GM12873 (cell line): ENCODE data around the gene LGMN.

Source experiments
- TF ChIP-seq, protein P1 (sequence below): IDR thresholded peaks from 2 replicates; pipeline ENCODE4 v1.5.1; 2012; ENCODE audit warnings: low read depth, mild to moderate bottlenecking, moderate library complexity, low read length, control low read depth; ENCODE audit not compliant: insufficient read depth; ENCODE audit errors: missing control alignments

Gene LGMN

DNA sequence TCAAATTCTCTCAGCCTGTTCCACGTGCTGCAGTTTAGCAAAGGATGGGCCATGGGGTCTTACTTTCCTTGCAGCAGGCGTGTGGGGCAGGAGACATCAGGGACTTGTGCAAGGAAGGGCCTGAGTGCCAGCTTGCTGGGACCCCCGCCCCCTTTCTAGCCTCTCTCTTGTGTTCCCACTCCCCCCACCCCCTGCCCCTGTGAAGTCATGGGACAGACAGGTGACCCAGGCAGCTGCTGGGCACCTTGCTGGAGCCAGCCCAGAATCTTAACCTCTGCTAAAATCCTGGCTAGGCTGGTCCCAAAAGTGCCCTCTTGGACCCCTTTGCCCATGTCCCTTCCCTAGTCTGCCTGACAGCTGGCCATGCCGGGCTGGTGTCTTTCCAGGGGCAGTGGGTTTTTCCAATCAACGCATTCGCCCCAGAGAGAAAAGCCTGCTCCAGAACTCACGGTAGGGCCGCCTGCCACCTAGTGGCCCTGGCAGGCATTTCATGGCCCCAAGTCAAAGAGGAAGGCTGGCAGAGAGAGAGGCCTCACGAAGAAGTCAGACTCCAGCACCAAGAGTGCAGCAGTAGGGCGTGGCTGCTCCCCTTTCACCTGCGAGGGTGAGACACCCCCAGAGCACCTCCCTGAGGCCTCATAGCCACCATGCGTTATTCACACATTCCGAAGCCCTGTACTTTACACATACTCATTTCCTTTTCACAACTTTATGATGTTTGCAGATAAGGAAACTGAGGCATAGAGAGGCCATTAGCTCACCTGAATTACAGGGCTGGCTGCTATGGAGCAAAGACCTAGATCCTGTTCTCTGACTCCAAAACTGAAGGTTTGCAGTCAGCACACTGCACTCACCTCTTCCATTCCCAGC, 67.4 kb downstream of the LGMN start:
- TF ChIP-seq, protein P1, sequence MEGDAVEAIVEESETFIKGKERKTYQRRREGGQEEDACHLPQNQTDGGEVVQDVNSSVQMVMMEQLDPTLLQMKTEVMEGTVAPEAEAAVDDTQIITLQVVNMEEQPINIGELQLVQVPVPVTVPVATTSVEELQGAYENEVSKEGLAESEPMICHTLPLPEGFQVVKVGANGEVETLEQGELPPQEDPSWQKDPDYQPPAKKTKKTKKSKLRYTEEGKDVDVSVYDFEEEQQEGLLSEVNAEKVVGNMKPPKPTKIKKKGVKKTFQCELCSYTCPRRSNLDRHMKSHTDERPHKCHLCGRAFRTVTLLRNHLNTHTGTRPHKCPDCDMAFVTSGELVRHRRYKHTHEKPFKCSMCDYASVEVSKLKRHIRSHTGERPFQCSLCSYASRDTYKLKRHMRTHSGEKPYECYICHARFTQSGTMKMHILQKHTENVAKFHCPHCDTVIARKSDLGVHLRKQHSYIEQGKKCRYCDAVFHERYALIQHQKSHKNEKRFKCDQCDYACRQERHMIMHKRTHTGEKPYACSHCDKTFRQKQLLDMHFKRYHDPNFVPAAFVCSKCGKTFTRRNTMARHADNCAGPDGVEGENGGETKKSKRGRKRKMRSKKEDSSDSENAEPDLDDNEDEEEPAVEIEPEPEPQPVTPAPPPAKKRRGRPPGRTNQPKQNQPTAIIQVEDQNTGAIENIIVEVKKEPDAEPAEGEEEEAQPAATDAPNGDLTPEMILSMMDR = peak; percentile 97

DNA sequence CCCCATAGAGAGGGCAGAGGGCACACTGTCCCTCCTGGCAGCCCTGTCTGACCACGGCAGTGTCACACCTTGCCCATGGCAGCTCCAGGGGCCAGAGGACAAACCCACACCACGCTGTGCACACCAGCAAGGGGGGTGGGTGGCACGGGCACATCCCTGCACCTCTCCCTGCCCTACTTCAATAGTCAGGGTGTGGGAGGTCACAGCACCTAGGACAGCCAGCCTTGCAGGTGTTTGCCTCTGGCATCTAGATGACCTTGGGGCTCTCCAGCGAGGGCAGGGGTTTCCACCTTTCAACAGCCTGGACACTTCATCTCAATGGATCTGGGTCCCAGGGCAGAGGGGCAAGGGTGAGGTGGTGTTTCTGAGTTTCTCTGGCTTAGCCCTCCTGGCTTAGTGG, 69.2 kb downstream of the LGMN start:
- TF ChIP-seq, protein P1 = no peak

DNA sequence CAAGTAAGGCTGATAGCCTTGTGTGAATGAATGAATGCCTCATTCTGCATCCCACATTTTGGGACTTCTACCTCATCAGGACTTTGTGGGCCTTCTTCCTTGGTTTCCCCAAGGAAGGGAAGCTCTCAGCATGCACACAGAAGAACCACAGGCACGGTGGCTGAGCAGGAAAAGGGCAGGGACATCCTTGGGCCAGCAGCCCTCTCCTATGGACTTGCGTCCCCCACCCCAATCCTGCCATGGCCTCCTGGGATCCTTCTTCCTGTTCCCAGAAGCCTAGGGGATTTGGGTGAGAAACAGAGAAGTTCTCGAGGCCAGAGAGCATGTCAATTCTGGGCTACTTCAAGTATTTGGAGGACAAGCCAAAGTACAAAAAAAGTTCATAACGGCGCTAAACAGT, 69.7 kb downstream of the LGMN start:
- TF ChIP-seq, protein P1 = no peak

DNA sequence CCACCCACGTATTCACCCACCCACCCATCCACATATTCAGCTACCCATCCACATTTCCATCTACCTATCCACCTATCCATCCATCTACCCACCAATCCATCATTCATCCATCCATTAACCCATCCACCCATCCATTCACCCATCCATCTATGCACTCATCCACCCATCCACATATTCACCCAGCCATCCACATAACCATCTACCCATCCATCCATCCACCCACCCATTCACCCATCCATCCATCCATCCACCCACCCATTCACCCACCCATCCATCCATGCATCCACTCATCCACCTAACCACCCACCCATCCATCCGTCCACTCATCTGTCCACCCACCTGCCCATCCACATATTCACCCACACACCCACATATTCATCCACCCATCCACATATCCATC, 70.5 kb downstream of the LGMN start:
- TF ChIP-seq, protein P1 = no peak

DNA sequence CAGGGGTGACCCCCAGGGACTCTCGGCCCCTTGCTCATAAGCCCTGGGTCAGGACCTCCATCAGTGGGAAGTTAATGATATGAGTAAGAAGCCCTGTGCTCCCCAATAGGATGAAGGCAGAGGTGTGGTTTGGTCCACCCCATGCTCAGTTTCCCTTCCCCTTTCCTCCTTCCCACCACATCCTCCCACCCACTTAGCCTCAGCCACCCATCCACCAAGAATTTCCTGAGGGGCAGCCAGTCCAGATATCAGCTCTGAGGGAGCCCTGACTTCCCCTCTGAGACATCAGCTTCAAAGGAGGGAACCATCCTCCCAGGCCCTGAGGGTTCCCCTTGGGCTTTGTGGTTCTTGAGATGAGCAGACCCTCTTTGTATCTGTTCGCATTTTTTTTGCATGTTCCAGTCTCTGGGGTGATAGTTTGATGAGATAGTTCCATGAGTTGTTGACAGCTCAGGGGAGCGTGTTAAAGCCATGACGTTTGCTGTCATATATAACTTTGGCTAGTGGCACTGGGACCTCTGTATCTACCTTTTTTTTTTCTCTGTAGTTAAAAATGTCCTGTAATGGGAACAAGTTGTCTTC, 71.2 kb downstream of the LGMN start:
- TF ChIP-seq, protein P1 = no peak

DNA sequence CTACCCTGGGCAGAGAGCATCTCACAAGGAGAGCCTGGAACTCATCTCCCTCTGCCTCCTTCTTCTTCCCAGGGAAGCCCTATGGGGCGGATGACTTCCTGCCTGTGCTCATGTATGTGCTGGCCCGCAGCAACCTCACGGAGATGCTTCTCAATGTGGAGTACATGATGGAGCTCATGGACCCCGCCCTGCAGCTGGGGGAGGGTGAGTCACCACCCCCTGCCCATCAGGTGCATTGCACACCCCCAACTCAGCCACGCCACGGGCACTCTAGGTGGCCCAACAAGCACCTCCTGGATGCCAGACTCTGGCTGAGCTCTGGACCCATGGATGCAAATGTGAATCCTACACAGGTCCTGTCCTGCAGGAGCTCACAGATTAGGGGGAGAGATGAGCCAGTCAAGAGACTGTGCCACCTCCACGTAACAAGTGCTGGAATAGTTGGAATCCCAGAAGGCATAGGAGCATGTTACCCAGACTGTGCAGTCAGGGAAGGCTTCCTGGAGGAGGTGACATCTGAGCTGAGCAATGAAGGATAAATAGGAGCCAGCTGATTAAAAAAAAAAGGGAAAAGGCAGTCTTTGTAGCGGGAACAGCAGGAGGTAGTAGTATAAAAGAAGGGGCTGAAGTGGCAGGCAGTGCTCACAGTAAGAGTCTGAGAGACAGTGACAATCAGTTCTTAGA, 71.9 kb downstream of the LGMN start:
- TF ChIP-seq, protein P1 = no peak

DNA sequence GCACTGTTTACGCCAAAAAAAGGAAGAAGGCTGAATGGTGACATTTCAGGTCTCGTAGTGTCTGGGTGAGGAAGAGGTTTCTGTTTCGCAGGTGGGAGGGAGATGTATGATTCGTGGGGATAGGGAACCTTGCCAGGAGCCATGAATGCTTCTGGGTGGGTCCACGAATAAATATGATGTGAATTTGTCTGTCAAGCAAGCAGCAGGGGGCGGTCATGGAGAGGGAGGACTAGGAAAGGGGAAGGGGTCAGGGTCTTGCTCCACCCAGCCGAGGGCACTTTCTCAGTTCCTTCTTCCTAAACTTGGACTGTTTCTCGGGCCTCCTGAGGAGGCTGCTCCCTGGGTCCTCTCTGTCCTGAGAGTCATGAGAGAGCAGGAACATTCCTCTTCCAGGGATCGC, 72.5 kb downstream of the LGMN start:
- TF ChIP-seq, protein P1 = no peak
